TTC549 (cell line): ENCODE measurements around the gene DFFA.
"Not testable (repeated sequence)": the region's sequence is repeated elsewhere in the genome, so short reads cannot be mapped to it uniquely, and the experiment has no call there.

Source experiments
- FAIRE-seq: peaks from 2 replicates; lab custom pipeline; 2012; peaks lifted over from hg19 to GRCh38; lab: Jason Lieb, UNC

DFFA gene

DNA sequence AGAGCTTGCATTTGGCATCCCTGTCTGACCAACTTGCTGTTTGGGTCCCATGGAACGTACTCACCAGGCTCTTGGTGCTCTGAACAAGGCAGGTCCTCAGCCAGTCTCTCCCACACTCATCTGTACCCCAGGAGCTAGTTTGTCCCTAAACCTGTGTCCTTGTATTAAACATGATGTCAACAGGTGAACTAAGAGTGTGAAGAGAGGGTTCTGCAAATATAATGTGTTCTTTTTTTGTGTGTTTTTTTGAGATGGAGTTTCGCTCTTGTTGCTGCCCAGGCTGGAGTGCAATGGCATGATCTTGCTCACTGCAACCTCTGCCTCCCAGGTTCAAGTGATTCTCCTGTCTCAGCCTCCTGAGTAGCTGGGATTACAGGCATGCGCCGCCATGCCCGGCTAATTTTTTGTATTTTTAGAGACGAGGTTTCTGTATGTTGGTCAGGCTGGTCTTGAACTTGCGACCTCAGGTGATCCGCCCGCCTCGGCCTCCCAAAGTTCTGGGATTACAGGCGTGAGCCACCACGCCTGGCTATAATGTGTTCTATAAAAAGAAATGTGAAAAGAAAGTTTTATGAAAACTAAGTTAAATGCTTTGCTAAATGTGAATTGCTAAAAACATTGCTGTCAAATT is 33.8 kb upstream of the DFFA start:
- not testable (repeated sequence) for FAIRE-seq

DNA sequence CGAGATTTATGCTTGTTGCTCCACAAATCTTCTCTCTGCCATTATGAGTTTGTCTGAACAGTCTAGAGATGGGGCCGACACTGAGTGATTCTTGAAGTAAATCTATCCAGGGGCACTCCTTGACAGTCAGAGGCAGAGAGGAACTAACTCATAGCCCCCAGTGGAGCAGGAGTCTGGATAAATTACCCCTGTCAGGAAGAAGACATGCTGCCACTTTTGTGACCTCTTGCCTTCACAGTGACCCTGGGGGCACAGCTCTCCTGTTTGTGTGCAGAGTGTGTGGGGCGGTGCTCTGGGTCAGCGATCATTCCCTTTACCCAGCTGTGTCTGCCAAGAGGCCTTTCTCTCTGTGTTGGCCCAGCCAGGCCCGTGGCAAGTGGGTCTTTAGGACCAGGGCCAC is 31.9 kb upstream of the DFFA start:
- FAIRE-seq: no peak

DNA sequence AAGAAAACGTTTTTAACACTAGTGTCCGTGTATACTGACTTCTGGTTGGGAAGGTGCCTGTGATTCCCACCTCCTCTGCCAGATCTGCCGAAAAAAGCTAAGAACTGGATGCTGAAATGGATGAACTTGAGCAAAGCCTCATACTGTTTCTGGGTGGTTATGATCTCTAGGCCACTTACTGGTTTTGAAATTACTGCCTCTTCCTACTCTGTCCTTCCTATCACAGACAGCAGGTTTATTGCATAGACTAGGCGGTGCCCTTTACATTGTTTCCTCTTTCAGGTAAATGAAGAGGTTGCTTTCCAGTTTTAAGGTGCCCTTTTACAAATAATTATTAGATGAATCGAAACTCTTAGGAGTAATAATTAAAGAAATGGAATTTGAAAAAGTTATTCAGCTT is 29.9 kb upstream of the DFFA start:
- FAIRE-seq: no peak

DNA sequence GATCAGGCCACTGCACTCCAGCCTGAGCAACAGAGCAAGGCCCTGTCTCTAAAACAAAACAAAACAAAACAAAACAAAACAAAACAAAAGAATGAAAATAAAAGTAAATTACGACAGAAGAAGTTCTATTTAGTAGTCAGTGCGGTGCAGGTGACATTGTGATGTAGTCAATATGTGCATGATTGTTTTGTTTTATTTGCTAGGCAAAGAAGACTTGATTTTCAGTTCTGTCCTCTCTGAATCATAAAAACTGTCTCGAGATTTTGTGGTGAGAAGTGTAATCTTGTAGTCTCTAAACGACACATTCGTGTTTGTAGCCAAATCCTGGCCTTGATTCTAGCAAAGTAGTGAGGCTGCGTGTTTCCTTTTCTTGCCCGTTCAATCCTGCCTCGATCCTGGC is 25.9 kb upstream of the DFFA start:
- FAIRE-seq: no peak

DNA sequence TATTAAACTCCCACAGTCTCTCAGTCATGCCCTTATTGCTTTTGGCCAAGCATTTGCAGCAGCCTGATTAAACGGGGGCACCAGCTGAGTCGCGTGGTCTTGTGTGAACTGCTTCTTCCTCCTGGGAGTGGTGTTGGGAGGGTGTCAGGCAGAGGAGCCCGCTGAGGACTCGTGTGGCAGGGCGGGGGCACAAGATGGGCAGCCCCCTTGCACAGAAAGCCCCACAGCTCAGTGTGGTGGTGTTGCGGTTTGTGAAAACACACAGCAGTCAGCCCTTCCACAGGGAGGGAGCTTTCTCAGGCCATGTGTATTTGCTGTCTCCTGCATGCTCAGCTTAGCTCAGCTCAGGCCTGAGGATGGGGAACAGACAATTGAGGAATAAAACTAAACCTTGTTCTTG is 24.8 kb upstream of the DFFA start:
- no peak for FAIRE-seq

DNA sequence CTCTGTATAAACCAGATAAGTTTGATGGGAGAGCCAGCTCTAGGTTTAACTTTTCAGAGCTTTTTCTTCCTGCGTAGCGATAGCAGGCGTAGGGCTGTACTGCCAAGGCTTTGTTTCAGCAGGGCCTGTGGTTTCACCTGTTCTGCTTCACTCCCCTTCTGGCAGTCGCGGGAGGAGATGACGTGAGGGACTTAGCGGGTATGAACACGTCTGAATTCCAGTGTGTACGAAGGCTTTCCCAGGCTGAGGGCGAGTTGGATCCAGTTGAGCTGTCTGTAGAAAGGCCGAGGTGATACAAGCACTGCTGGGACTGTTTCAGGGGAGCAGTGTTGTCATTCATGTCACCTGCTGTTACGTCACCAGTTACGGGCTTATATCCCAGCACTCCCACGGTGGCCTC is 23.6 kb upstream of the DFFA start:
- FAIRE-seq: no peak

DNA sequence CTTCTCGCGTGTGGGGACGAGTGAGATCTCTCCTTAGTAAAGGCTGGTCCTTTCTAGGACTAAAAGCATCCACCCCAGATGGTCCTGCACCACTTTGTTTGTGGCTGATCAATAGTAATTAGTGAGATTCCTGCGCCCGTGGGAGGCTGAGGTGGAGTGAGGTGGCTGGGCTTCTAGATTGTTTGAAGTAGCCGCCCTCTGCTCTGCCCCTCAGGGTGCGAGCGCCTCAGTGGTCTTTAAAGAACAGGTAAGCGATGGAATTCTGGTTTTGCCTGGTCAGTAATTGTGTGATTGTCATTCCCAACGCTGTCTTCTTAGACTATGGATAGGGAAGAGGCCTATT is 23.1 kb upstream of the DFFA start:
- FAIRE-seq: no peak

DNA sequence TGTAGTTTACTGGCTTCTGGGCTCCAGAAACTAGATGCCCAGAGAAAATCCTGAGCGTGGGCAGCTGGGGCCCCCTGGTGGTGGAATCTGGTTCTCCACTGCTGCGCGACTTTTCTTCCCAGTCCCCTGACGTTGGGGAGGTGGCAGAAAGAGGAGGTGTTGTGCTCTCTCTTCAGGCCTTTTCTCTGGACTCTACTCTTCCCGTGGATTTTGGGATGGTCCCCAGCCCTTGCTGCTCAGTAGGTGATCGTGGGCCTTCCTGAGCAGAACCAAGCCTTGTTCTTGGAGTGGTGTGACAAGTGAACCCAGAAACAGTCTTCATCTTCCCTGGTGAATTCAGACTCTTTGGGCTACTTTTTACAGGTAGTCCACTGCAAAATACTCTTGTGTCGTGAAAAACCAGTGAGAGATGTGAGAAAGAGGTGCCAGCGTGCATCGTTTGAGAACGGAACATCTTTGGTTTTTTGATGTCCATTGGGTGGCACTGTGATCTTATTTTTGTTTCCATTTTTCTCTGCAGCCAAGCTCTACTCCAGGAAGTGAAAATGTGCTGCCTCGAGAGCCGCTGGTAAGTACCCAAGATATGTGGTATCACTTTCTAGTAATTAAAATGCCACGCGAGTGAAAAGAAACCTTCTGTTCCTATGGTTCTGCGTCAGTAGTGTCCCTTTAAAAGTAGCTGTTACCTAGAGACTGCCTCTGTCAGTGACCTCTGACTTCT is 22.6 kb upstream of the DFFA start:
- no peak for FAIRE-seq

DNA sequence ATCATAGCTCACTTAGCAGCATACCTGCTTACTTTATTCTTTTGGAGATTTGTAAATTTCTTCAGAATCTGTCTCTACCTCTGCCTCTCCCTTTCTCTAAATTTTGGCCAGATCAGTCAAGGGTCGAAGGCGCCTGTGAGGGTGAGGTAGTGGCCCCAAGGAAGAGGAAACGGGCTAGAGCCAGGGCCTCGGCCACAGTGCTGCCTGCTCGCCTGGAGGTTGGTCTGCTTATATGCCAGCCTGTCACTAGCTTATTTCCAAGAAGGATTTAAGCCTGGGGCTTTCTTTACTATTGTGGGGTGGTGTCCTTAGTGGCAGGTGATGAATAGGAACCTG is 22.1 kb upstream of the DFFA start:
- FAIRE-seq: no peak

DNA sequence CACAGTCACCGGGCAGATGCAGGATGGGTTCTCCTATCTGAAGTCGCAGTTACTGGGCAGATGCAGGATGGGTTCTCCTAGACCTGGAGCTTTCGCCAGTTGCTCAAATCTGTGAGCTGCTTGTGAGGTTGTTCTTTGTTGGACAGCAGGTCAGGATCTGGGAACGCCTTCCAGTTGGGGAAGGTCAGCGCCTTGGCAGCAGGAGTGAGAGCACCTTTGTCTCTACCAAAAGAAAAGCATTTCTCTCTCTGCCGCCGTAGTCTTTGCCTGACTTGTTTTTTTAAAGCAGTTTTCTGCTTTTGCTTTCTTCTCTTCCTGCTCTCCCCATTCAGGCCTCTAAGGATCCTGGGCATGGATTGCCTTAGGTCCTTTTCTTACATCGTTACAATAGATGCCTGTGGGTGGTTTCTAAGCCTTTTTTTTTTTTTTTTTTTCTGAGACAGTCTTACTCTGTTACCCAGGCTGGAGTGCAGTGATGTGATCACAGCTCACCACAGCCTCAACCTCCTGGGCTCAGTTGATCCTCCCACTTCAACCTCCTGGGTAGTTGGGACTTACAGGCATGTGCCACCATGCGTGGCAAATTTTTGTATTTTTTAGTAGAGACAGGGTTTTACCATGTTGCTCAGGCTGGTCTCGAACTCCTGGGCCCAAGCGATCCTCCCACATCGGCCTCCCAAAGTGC is 18.1 kb upstream of the DFFA start:
- FAIRE-seq: no peak

DNA sequence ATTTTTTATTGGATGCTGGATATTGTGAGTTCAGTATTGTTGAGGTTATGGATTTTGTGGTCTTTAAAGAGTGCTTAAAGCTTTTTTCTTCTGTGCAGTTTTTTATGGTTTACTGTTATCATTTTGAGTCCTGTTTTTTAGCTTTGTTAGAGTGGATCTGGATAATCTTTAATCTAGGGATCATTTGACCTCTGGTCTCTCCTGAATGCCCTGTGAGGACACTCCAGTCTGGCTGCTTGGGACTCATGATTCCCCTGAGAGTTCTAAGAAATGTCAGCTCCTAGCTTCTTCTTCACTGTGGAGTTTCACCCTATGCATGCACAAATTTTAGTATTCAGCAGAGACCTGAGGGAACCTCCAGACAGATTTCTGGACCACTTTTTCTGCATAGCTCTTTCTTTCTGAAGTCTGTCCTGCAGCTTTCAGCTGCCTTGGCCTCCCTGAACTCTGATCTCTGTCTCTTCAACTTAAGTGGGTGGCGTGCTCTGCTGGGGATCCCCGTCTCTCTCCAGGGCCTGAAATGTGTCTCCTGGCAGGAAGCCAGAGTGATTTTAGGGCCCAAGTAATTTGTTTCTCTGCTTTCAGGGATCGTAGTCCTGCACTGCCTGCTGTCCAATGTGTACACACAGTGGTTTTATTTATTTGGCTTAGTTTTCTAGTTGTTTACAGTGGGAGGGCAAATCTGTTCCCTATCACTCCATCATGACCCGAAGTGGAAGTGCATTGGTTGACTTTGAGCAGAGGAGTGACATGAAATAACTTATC is 17.1 kb upstream of the DFFA start:
- FAIRE-seq: no peak

DNA sequence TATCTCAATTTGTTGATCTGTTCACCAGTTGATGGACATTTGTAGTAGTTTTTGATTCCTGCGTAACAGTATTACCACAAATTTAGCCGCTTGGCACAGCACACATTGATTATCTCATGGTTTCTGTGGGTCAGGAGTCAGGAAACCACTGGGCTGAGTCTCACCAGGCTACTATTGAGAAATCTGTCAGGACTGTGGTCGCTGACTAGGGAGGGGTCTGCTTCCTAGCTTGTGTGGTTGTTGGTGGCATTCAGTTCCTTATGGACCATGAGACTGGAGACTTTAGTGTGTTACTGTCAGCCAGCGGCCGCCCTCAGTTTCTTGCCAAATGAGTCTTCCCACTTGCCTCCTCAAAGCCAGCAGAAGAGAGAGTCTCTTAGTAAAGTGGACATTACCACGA is 12.2 kb upstream of the DFFA start:
- no peak for FAIRE-seq

DNA sequence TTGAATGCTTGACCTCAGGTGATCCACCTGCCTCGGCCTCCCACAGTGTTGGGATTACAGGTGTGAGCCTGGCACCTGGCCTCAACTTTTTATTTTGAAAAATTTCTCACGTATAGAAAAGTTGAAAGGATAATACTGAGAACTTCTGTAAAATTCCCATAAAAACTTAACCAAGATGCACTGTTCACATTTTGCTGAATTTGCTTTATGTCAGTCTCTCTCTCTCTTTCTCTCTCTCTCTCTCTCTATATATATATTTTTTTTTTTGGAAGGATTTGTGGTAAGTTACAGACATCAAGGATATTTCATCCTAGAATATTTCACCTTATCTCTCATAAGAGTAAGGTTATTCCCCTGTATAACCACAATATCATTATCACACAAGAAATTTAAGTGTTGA is 8.3 kb upstream of the DFFA start:
- no peak for FAIRE-seq

DNA sequence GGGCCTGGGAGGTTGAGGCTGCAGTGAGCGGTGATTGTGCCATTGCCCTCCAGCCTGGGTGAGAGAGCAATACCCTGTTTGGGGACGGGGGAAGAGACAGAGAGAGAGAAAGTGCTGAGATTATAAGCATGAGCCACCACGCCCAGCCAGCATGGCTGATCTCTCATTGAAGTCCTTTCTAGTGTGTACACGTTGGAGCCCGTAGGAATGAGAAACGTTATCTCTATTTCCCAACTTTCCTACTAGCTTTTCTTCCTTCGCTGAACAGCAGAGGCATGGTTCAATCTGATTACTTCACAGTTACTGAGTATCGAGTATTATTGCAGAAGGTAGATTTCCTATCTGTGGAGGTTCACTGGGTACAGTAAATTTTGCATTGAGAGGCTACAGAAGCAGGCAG is 7.0 kb upstream of the DFFA start:
- no peak for FAIRE-seq

DNA sequence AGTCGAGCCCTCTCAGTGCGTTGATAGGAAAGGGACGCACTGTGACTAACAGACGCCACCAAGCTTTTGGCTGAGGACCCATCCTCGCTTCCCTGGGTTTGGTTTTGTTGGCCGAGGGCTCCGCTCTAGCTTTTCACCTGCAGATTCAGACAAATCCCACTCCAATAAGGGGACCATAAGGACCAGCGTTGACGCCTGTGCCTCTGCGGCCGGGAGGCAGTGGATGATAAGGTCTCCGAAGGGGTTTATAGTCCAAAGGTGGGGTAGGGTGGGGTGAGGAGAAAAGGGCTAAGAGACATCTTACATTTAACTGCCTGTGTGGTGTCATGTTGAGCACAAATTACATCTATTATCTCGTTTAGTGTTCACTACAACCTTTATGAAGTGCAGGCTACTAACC is 3.2 kb upstream of the DFFA start:
- no peak for FAIRE-seq

DNA sequence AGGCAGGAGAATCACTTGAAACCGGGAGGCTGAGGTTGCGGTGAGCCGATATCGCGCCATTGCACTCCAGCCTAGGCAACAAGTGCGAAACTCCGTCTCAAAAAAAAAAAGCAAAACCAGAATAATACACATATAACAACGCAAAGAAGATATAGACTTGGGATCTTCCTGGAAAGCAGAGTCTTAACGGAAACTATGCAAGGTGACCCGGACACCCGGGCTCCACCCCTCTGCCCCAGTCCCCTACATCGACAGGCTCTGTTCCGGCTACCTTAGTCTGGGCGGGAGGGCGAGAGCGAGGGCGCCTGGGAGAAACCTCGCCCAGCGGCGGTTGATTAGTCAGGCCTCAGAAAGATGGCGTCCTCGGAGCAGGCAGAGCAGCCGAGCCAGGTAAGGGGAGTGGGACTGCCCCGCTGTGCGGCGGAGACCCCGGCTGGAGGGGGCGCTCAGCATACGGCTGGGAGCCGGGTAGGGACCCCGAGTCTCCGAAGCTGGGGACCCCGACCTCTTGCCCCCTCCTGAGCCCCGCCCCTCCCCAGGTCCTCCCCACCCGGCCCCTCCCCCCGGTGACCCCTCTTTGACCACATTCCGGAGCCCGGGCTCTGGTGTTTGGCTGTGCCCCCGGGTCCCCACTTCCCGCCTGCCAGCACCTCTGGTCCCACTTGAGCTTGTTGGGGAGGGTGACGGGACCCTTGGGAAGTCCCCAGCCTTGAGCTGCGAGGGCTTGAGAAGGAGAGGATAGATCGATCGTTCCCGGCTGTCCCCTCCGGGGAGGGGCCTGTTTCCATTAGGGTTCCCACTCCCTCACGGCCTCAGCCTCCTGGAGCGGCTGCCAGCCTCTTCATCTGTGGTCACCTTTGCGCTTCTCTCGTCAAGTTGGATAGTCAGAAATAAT is 2.5 kb upstream of the DFFA start, which contains the start of gene PEX14:
TSS of gene PEX14 (plus strand) at position 338 of the 895 bp plus-strand sequence. CDS start at position 355, 17 bp downstream.
- no peak for FAIRE-seq

DNA sequence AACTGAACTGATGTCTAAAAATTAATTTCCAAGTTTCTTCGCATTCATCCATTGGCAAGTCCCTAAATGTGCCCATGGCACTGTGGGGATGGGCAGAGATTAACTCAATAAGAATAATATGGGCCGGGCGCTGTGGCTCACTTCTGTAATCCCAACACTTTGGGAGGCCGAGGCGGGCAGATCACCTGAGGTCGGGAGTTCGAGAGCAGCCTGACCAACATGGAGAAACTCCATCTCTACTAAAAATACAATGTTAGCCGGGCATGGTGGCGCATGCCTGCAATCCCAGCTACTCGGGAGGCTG is 1.9 kb upstream of the DFFA start:
- not testable (repeated sequence) for FAIRE-seq

DNA sequence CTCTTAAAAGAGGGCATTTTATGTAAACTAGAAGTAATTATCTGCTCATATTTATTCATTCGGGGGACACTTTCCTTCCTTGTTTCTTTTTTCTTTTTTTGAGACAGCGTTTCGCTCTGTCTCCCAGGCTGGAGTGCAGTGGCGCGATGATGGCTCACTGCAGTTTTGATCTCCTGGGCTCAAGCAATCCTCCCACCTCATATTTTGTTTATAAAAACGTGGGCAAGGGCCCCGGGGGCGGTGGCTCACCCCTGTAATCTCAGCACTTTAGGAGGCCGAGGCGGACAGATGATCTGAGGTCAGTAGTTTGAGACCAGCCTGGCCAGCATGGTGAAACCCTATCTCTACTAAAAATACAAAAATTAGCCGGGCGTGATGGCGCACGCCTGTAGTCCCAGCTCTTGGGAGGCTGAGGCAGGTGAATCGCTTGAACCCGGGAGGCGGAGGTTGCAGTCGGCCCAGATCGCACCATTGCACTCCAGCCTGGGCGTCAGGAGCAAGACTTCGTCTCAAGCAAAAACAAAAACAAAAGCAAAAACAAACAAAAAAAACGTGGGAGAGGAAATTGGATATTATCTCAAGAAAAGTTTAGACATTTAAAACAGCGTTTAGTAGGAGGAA is 926 bp upstream of the DFFA start:
- no peak for FAIRE-seq

DNA sequence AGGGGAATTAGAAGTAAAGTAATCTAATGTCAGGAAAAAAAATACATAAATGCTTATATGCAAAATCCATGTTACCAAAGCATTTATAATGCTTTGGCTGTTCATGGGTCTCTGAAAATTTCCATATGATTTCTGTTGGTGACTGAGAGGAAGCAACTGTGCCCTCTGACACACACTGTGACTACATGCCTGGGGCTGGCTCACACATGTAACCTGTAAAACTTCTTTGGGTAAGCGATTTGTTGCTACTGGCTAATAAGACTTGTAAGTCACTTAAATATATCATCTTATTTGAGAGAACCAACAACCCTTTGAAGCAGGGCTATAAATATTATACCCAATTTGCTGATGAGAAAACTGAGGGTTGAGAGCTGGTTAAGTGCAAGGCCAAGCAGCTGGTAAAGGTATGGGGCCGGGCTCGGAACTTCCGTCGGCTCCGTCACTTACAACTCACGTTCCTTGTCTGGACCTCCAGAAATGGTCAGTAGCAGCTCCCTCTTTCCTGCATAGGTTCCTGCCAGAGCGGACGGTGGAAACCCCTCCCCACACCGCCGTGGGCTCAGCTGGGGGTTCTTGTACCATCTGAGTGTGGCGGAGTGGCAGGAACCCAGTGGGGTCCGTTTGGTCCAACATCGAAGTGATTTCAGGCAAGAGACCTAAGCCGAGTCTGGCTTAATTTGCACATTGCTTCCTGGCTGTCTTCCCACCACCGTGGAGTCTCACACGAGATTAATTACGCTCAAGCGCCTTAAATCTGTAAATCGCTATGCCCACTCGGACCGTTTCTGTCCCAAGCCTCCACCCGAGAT is 714 bp downstream of the DFFA start:
- no peak for FAIRE-seq

DNA sequence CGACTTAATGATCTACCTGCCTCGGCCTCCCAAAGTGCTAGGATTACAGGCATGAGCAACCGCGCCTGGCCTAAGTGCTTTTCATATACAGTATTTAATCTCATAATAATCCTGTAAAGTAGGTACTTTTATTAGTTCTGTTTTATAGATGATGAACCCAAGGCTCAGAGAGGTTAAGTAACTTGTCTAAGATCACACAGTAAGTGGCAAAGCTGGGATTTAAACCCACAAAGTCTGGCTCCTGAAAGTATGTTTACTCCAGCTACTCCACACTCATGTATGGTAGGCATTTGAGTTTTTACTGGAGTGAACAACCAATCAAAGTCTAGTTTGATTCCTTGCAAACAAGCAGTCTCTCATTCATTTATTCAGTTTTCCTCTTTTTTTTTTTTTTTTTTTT is 2.3 kb downstream of the DFFA start:
- no peak for FAIRE-seq

DNA sequence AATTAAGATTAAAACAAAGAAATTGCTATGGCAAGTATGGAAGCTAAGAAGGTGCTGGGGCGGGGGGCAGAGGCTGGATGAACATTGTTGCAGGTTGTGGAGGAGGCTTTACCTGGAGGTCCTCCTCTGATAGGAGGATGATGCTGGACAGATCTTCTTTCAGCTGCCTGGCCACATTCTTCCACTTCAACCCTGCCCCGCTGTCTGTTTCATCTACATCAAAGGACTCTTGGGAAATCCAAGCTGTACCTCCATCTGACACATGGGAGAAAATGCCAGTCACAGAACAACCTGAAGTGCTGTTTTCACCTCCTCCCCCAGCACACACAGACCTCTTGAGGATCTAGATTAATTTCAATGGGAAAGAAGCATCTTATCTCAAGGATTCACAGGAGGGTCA is 5.3 kb downstream of the DFFA start:
- FAIRE-seq: no peak
